HTR-8/SVneo (cell line): ENCODE data around the gene CCDC33.

Experiments
- DNase-seq: peaks from one replicate; pipeline ENCODE4 v3.0.0; 2011; ENCODE audit warnings: low spot score, mixed read lengths; ENCODE audit not compliant: insufficient read length
- FAIRE-seq: peaks from 2 replicates; lab custom pipeline; 2011; peaks lifted over from hg19 to GRCh38; lab: Jason Lieb, UNC

Gene CCDC33

DNA sequence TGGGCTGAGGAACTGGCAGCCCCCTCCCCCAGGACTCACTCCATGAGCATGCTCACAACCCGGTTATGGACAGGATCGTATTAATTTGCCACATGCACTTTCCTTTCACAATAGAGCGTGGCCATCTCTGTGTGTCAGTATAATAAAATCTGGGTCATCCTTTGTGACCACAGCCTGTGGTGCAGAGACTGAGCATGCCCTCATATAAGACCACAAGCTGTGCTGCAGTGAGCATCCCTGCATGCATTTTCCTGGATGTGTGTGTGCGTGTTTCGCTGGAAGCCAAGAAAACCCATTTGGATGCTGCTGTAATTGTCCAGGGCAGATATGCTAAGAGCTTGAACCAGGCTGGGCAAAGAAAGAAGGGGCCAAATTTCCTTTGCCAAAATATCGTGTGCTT lies 91.6 kb downstream of the CCDC33 start:
- DNase-seq (no peak), FAIRE-seq (no peak)

DNA sequence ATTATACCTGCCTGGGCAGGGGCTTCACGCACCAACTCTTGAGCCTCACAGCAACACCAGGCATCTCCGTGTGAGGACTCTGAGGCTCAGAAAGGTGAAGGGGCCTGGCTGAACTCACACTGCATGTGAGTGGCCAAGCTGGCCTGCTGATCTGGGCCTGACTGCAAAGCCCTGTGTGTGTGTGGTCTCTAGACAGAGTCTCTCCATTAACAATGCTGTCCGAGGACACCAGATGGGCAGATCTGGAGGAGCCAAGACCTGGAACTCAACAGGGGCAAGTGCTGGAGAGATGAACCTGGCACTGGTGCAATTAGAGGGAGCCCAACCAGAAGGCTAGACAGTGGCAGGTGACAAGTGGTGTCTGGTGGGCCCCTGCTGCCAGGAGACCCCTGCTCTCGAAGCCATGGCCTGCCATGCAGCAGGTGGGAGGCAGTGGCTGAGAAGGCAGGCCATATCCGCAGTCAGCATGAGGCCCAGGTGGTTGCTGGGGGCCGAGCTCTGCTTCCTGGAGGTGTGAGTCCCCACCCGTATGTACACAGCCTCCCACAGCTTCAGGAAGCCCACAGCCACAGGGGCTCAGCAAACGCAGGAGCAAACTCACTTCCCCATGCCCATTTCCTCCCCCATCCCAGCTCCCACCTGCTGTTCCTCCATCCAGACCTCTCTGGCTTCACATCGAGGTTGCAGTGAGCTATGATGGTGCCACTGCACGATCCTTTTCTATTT lies 92.4 kb downstream of the CCDC33 start:
- no peak for DNase-seq
- FAIRE-seq = no peak

DNA sequence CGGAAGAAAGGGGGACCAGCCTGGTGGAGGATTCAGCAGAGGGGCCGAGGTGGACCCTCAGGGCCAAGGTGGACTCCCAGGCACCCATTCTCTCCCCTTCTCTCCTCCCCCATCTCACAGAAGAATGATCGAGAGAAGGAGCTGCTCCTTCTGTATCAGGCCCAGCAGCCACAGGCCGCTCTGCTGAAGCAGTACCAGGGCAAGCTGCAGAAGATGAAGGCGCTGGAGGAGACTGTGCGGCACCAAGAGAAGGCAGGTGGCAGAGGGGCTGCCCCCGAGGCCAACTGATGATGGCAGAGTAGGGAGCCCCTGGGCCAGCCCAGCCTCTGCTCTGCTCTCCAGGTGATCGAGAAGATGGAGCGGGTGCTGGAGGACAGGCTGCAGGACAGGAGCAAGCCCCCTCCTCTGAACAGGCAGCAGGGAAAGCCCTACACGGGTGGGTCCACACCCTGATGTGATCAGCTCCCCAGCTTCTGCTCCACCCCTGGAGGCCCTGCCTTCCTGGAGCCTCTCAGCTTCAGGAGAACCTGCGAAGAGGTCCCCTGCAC lies 94.8 kb downstream of the CCDC33 start:
- no peak for FAIRE-seq
- DNase-seq = no peak

- DNase-seq (no peak), FAIRE-seq (no peak)
Observed at GRCh38 chr15:74332011-74332410, 95.9 kb downstream of the CCDC33 start.

- FAIRE-seq (no peak), DNase-seq (no peak)
Observed at GRCh38 chr15:74332611-74333010, 96.5 kb downstream of the CCDC33 start.

GRCh38 chr15:74333093-74333492 lies 97.0 kb downstream of the CCDC33 start:
- DNase-seq = no peak
- FAIRE-seq = no peak

- DNase-seq (no peak), FAIRE-seq (no peak)
Observed at GRCh38 chr15:74333662-74334061, 97.5 kb downstream of the CCDC33 start.

DNA sequence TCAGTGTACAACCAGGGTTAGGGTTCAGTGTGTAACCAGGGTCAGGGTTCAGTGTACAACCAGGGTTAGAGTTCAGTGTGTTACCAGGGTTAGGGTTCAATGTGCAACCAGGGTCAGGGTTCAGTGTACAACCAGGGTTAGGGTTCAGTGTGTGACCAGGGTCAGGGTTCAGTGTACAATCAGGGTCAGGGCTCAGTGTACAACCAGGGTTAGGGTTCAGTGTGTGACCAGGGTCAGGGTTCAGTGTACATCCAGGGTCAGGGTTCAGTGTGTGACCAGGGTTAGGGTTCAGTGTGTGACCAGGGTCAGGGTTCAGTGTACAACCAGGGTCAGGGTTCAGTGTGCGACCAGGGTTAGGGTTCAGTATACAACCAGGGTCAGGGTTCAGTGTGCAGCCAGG lies 98.0 kb downstream of the CCDC33 start:
- no peak for DNase-seq
- FAIRE-seq = peak; percentile 62

GRCh38 chr15:74335396-74335795 lies 99.3 kb downstream of the CCDC33 start:
- no peak for DNase-seq
- FAIRE-seq = no peak

DNA sequence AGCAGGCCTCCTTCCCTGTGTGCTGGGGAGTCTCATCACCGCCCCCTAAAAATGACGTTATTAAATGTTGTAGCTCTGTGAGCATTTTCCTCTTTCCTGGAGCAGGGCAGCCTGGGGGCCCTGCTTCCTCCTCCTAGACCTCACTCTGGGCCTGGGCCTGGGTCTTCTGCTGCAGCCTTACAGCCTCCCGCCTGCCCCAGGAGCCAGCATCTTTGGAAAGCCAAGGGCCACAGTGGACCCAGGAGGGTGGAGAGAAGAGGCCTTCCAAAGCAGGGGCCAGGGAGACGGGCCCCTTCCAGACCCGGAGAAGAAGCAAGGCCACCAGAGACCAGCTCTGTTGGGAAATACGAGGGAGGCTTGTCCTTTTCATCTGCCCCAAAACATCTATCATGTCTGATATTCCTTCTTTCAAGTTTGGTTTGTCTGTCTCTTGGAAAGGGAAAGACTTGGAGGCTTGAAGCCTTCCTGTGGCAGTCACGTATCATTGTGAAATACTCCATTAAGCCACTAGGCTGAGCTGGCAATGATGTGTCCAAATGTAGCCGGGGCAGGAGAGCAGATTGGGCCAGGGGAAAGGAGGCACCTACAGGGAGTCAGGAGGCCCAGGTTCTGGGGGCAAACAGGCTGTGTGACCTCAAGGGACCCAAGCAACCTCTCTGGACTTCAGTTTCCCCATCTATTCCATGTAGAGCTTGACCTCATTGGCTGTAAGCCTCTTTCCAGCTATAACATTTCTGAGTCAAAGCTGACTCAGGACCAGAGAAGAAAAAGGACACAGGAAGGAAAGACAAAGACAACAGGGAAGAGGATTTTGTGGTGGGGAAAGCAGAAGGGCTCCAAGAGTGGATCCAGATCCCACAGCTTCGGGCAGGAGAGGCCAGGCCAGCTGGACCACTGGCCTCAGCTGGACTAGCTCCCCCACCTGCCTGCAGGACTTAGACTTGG lies 100.2 kb downstream of the CCDC33 start:
- FAIRE-seq (no peak), DNase-seq (no peak)

DNA sequence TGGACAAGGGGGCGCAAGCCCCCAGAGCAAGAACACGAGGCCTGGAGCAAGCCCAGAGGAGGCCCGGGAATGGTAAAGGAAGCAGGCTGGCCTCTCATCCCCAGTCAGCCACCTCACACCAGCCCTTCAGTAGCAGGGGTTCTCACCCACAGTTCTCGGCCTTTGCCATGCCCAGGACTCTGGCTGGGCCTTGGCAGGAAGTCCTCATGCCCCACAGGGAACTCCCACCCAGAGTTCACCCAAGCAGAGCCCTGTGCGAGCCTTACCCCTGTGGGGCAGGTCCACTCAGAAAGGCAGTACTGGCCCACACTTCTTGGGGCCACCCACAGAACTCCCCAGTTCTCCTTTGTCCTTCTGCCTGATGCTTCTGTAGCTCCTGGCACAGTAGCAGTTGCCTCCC lies 101.0 kb downstream of the CCDC33 start:
- DNase-seq (no peak), FAIRE-seq (no peak)

GRCh38 chr15:74337607-74338211 lies 101.6 kb downstream of the CCDC33 start:
- DNase-seq (no peak), FAIRE-seq (no peak)

DNA sequence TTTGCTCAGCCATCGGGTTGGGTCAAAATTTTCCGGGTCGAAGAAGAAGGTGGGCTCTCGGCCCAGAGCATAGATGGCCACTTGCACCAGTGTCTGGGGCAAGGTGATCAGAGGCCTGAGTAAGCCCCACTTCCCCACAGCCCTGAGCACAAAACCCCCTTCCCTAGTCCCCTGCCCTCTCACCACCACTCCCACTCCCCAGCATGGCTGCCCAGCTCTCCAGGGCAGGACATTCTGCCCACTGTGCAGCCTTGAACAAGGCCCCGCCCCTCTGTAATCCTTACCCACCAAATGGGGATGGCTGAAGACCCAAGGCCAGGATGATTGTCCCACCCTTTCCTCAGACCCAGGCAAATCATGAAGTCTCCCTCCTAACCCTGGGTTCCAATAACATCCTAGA lies 102.5 kb downstream of the CCDC33 start:
- DNase-seq (no peak), FAIRE-seq (no peak)

- FAIRE-seq (no peak), DNase-seq (no peak)
Observed at GRCh38 chr15:74339371-74339770, 103.2 kb downstream of the CCDC33 start.

GRCh38 chr15:74340150-74340549 lies 104.0 kb downstream of the CCDC33 start:
- no peak for DNase-seq

GRCh38 chr15:74343127-74343796 lies 107.1 kb downstream of the CCDC33 start:
- DNase-seq (no peak), FAIRE-seq (no peak)

More at GRCh38 chr15:74340150-74340549, 104.0 kb downstream of the CCDC33 start:
- no peak for FAIRE-seq

- DNase-seq = no peak
Observed at GRCh38 chr15:74343797-74344127, 107.6 kb downstream of the CCDC33 start.

GRCh38 chr15:74345051-74345450 lies 108.9 kb downstream of the CCDC33 start:
- DNase-seq = peak; percentile 36
- no peak for FAIRE-seq

More at GRCh38 chr15:74343797-74344127, 107.6 kb downstream of the CCDC33 start:
- FAIRE-seq = no peak

- DNase-seq (no peak), FAIRE-seq (no peak)
Observed at GRCh38 chr15:74347757-74348250, 111.7 kb downstream of the CCDC33 start.

DNA sequence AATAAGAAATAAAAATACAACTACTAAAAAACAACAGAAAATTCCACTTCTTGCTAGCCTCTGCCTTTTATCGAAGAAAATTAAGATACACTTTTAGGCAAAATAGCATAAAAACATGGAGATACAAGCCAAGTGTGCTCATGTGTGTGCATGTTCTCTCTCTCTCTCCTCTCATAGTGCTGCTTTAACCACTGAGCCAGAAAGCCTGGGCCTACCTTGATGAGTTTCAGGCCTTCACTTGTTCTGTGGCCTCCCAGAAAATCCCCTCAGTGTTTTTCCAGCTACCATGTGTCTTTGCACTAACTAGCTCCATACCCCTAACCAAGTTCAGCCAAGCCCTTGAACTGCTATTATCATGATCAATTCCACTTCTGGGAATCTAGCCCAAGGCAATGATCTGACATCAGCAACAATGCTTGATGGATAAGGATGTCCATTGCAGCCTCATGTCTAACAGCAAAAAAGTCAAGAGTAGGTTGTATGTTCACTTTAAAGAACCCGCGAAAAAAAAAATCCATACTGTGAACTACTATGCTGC lies 113.2 kb downstream of the CCDC33 start:
- FAIRE-seq (no peak), DNase-seq (no peak)
